HG03521 (cell line): ENCODE measurements around the gene USF3.

Experiments used
- ATAC-seq: cut with Tn5 transposase; IDR thresholded peaks from one replicate; pipeline ENCODE4 v1.9.1; 2021; ENCODE audit warnings: mild to moderate bottlenecking, moderate library complexity; ENCODE audit not compliant: unreplicated experiment

The USF3 gene

DNA sequence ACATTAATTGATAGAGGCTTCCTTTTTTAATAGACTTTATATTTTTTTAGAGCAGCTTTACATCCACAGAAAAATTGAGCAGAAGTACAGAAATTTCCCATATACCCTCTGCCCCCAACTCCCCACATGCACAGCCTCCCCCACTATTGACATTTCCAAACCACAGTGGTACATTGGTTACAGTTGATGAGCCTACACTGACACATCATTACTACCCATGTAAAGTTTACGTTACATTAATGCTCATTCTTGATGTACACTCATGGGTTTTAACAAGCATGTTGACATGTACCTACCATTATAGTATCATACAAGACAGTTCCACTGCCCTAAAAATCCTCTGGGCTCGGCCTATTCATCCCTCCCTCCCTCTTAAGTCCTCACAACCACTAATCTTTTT lies 78.7 kb downstream of the USF3 start:
- ATAC-seq, result no peak

- ATAC-seq, result no peak
Observed at GRCh38 chr3:113615976-113616375, 80.5 kb downstream of the USF3 start.

DNA sequence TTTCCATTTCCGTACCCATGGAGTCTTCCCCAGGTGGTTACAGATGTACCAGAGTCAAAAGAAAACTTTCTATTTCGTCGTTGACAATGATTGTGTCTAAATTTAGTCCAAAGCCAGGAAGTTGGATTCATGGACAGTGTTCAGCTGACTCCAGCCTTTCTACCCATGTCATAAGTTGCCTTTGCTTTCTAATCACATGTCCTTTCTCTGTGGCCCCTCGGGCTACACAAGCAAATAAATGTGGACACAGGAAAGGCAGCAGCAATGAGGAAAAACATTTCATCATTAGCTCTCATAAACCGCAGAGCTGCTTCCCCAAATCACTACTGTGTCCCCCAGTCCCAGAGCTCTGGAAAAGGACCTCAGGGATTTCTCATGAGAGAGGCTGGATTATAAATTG lies 82.0 kb downstream of the USF3 start:
- no peak for ATAC-seq

- no peak for ATAC-seq
Observed at GRCh38 chr3:113607219-113607596, 89.2 kb downstream of the USF3 start.

- ATAC-seq, result peak; percentile 97
Observed at GRCh38 chr3:113606539-113607218, 89.8 kb downstream of the USF3 start.

DNA sequence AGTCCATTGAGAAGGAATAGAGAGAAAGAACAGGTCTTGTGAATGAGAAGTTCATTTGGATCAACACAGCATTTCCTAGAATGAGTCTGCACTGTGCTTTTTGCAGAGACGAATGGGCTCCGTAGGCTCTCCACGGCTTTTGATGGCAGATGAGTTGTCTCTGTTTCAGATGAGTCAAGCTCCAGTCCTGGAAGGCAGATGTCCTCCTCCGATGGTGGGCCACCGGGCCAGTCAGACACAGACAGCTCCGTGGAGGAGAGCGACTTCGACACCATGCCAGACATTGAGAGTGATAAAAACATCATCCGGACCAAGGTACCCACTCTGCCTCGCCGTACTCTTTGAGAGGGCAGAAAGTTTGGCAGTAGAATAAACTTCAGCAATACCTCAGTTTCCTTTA lies 93.6 kb downstream of the USF3 start:
- no peak for ATAC-seq

- ATAC-seq, result no peak
Observed at GRCh38 chr3:113602256-113602655, 94.2 kb downstream of the USF3 start.

DNA sequence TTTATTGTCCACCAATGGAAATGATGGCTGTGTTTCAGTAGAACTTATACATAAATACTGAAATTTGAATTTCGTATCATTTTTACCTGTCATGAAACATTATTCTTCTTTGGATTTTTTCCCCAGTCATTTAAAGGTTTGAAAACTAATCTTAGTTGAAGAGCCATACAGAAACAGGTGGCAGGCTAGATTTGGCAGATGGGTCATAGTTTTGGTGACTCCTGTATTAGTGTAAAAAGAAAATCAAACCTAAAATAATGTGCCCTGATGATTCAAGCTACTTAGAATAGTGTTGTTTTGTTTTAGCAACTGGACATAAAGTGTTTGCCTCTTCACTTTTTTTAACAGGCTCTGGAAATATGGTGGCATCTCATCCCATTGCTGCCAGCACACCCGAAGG lies 95.2 kb downstream of the USF3 start:
- no peak for ATAC-seq

- no peak for ATAC-seq
Observed at GRCh38 chr3:113600418-113601182, 95.8 kb downstream of the USF3 start.
